HS-27A (cell line): Measurements from ENCODE around the gene HOXD13.

ENCODE experiments used
- DNase-seq: peaks from one replicate; pipeline ENCODE4 v3.0.0-alpha.2; 2012; ENCODE audit warnings: low read depth, missing footprints

HOXD13 gene

GRCh38 chr2:176094349-176094748 lies 1.8 kb downstream of the HOXD13 start:
- no peak for DNase-seq

- DNase-seq, result no peak
These were observed 2.9 kb downstream of the HOXD13 start for GRCh38 chr2:176095421-176095820.

GRCh38 chr2:176096243-176096985 lies 3.9 kb downstream of the HOXD13 start:
- no peak for DNase-seq

- DNase-seq, result peak; percentile 34
These were observed 4.7 kb downstream of the HOXD13 start for GRCh38 chr2:176096986-176097819.

- DNase-seq, result no peak
These were observed 5.4 kb downstream of the HOXD13 start for GRCh38 chr2:176097820-176098365.

- DNase-seq, result no peak
These were observed 6.0 kb downstream of the HOXD13 start for GRCh38 chr2:176098366-176099158.

- no peak for DNase-seq
These were observed 6.7 kb downstream of the HOXD13 start for GRCh38 chr2:176099159-176099727.

GRCh38 chr2:176099728-176100546 lies 7.4 kb downstream of the HOXD13 start, which contains the start of gene HOXD12:
Gene HOXD12 (plus strand): TSS chr2:176099795. CDS start chr2:176099802, 7 bp downstream.
- no peak for DNase-seq

GRCh38 chr2:176100547-176101140 lies 8.1 kb downstream of the HOXD13 start:
- DNase-seq, result no peak

GRCh38 chr2:176101216-176101830 lies 8.8 kb downstream of the HOXD13 start:
- no peak for DNase-seq

- no peak for DNase-seq
These were observed 9.3 kb downstream of the HOXD13 start for GRCh38 chr2:176101842-176102241.

- no peak for DNase-seq
These were observed 9.9 kb downstream of the HOXD13 start for GRCh38 chr2:176102309-176102866.

- no peak for DNase-seq
These were observed 10.7 kb downstream of the HOXD13 start for GRCh38 chr2:176103194-176103593.

- no peak for DNase-seq
These were observed 11.3 kb downstream of the HOXD13 start for GRCh38 chr2:176103742-176104315.

- DNase-seq, result no peak
These were observed 12.0 kb downstream of the HOXD13 start for GRCh38 chr2:176104316-176105077.

GRCh38 chr2:176105078-176105729 lies 12.7 kb downstream of the HOXD13 start:
- no peak for DNase-seq

- DNase-seq, result no peak
These were observed 13.4 kb downstream of the HOXD13 start for GRCh38 chr2:176105730-176106580.
